WTC11 (cell line): ENCODE measurements around the gene TTLL10. TPM values are rescaled to one million over a fixed set of nuclear protein-coding genes. Genes with fewer than 3 reads are reported as not detected.
"Not testable (repeated sequence)": the region's sequence is repeated elsewhere in the genome, so short reads cannot be mapped to it uniquely, and the experiment has no call there.

ENCODE experiments used
- ATAC-seq: fragments of 200-7000 bp; cut with Tn5 transposase; 2 replicates; pipeline ENCODE4 v1.10.0; 2021; ENCODE audit warnings: mild to moderate bottlenecking, moderate library complexity
- CTCF ChIA-PET: fragments of 300-600 bp; sonication (Branson Sonifier 250); formaldehyde crosslinking; loops from one replicate; lab custom pipeline; 2021; ENCODE audit warnings: antibody characterized with exemption; lab: Charles Lee
- POLR2A ChIA-PET: fragments of 350-600 bp; sonication (Branson Sonifier 250); formaldehyde crosslinking; loops from one replicate; lab custom pipeline; 2021; ENCODE audit warnings: antibody characterized with exemption; lab: Charles Lee
- DNase-seq: peaks from one replicate; pipeline ENCODE4 v3.0.0; 2021; ENCODE audit warnings: low spot score
- H3K27ac Mint-ChIP-seq: 2 replicates; pipeline ENCODE4 v1.8.0; 2021; ENCODE audit warnings: mixed read lengths
- H3K27me3 Mint-ChIP-seq: 2 replicates; pipeline ENCODE4 v1.8.0; 2021; ENCODE audit warnings: low read depth, mild to moderate bottlenecking, moderate library complexity, mixed read lengths
- H3K36me3 Mint-ChIP-seq: 2 replicates; pipeline ENCODE4 v1.8.0; 2021; ENCODE audit warnings: mixed read lengths
- H3K4me1 Mint-ChIP-seq: 2 replicates; pipeline ENCODE4 v1.8.0; 2022; ENCODE audit warnings: mixed read lengths
- H3K4me3 Mint-ChIP-seq: 2 replicates; pipeline ENCODE4 v1.8.0; 2021; ENCODE audit warnings: mild to moderate bottlenecking, moderate library complexity, mixed read lengths
- H3K9me3 Mint-ChIP-seq: 2 replicates; pipeline ENCODE4 v1.8.0; 2021; ENCODE audit warnings: mixed read lengths
- ARID4B ChIP-seq: sonication (generic); formaldehyde crosslinking; IDR thresholded peaks from 2 replicates; pipeline ENCODE4 v1.8.0; 2023; ENCODE audit warnings: missing genetic modification reagents, mild to moderate bottlenecking, borderline replicate concordance
- ATF3 ChIP-seq: sonication (generic); formaldehyde crosslinking; conservative IDR thresholded peaks from 2 replicates; pipeline ENCODE4 v1.8.1; 2022; ENCODE audit warnings: mild to moderate bottlenecking, missing genetic modification reagents
- CREM ChIP-seq: sonication (generic); formaldehyde crosslinking; IDR thresholded peaks from 2 replicates; pipeline ENCODE4 v1.8.1; 2022; ENCODE audit warnings: mild to moderate bottlenecking, missing genetic modification reagents, moderate library complexity
- E2F4 ChIP-seq: sonication (generic); formaldehyde crosslinking; IDR thresholded peaks from 2 replicates; pipeline ENCODE4 v1.8.1; 2022; ENCODE audit warnings: low read depth, mild to moderate bottlenecking, moderate library complexity, missing genetic modification reagents, borderline replicate concordance
- ELF4 ChIP-seq: sonication (generic); formaldehyde crosslinking; IDR thresholded peaks from 2 replicates; pipeline ENCODE4 v1.8.1; 2022; ENCODE audit warnings: low read depth, mild to moderate bottlenecking, moderate library complexity, missing genetic modification reagents
- GRHL2 ChIP-seq: fragments of 250-450 bp; sonication (Bioruptor Pico); IDR thresholded peaks from 2 replicates; pipeline ENCODE4 v1.8.0; 2022; ENCODE audit warnings: mild to moderate bottlenecking, moderate library complexity; ENCODE audit not compliant: insufficient replicate concordance, severe bottlenecking
- IRF2 ChIP-seq: sonication (generic); formaldehyde crosslinking; IDR thresholded peaks from 2 replicates; pipeline ENCODE4 v1.8.0; 2022; ENCODE audit warnings: low read depth, missing genetic modification reagents, borderline replicate concordance
- MLX ChIP-seq: sonication (generic); formaldehyde crosslinking; IDR thresholded peaks from 2 replicates; pipeline ENCODE4 v1.8.1; 2023; ENCODE audit warnings: mild to moderate bottlenecking, missing genetic modification reagents, moderate library complexity
- MYBL2 ChIP-seq: sonication (generic); formaldehyde crosslinking; IDR thresholded peaks from 2 replicates; pipeline ENCODE4 v1.8.1; 2023; ENCODE audit warnings: mild to moderate bottlenecking, moderate library complexity, missing genetic modification reagents
- OVOL2 ChIP-seq: fragments of 250-450 bp; sonication (Bioruptor Pico); IDR thresholded peaks from 2 replicates; pipeline ENCODE4 v1.9.0; 2021; ENCODE audit warnings: mild to moderate bottlenecking, borderline replicate concordance
- RELA ChIP-seq: sonication (generic); formaldehyde crosslinking; IDR thresholded peaks from 2 replicates; pipeline ENCODE4 v1.8.1; 2022; ENCODE audit warnings: missing genetic modification reagents, mild to moderate bottlenecking, borderline replicate concordance
- SP1 ChIP-seq: sonication (generic); formaldehyde crosslinking; conservative IDR thresholded peaks from 2 replicates; pipeline ENCODE4 v1.8.1; 2022; ENCODE audit warnings: missing genetic modification reagents
- TEAD1 ChIP-seq: sonication (generic); formaldehyde crosslinking; IDR thresholded peaks from 2 replicates; pipeline ENCODE4 v1.8.0; 2022; ENCODE audit warnings: mild to moderate bottlenecking, missing genetic modification reagents
- ZBTB21 ChIP-seq: sonication (generic); formaldehyde crosslinking; IDR thresholded peaks from 2 replicates; pipeline ENCODE4 v1.8.1; 2023; ENCODE audit warnings: mild to moderate bottlenecking, missing genetic modification reagents, borderline replicate concordance
- ZNF232 ChIP-seq: sonication (generic); formaldehyde crosslinking; IDR thresholded peaks from 2 replicates; pipeline ENCODE4 v1.8.0; 2022; ENCODE audit warnings: mild to moderate bottlenecking, missing genetic modification reagents
- ZNF281 ChIP-seq: sonication (generic); formaldehyde crosslinking; IDR thresholded peaks from 2 replicates; pipeline ENCODE4 v1.8.0; 2023; ENCODE audit warnings: mild to moderate bottlenecking, missing genetic modification reagents
- ZNF423 ChIP-seq: fragments of 250-450 bp; sonication (Bioruptor Pico); IDR thresholded peaks from 2 replicates; pipeline ENCODE4 v2.1.2; 2022; ENCODE audit warnings: mild to moderate bottlenecking, moderate library complexity
- total RNA-seq: library from RNA; stranded (reverse); gene quantifications from 3 replicates; pipeline ENCODE4 v1.2.3, GENCODE V29; 2021

Gene TTLL10
- total RNA-seq, 1 experiment from 2014 or later: 1.1 TPM

- ChIA-PET CTCF (no interaction called here), POLR2A (interaction anchor here (0.5 kb wide), 1 partner anchor 755 kb away, joined by 5 read pairs; no protein-coding TSS in a partner anchor)
- ATAC-seq (no peak), DNase-seq (no peak)
- Mint-ChIP-seq H3K9me3 (no peaks in the 10 kb centered on the region), H3K27ac (no peak overlapping the region), H3K27me3 (no peaks in the 10 kb centered on the region; the same call in 1 of the 2 replicates), H3K4me3 (no peak overlapping the region), H3K36me3 (no peaks in the 10 kb centered on the region), H3K4me1 (peaks cover 8% of the 10 kb centered on the region; the same call in 1 of the 2 replicates)
- TF ChIP-seq ATF3 (CRISPR knock-in tag) (no peak), OVOL2 (CRISPR knock-in tag) (no peak), GRHL2 (CRISPR knock-in tag) (no peak), IRF2 (CRISPR knock-in tag) (no peak), CREM (CRISPR knock-in tag) (no peak), ZNF281 (no peak)
Measured at GRCh38 chr1:1141244-1141910, 32.3 kb upstream of the TTLL10 start.

- CTCF ChIA-PET: no interaction called here
- Mint-ChIP-seq H3K36me3 (no peaks in the 10 kb centered on the region), H3K27me3 (no peaks in the 10 kb centered on the region; the same call in 1 of the 2 replicates), H3K27ac (no peak overlapping the region), H3K4me1 (peaks cover 8% of the 10 kb centered on the region; the same call in 1 of the 2 replicates), H3K9me3 (no peaks in the 10 kb centered on the region), H3K4me3 (no peak overlapping the region)
- DNase-seq: no peak
- POLR2A ChIA-PET: no interaction called here
- ATAC-seq: no peak
- TF ChIP-seq TEAD1 (CRISPR knock-in tag) (no peak), E2F4 (CRISPR knock-in tag) (no peak), MLX (no peak)
Measured at GRCh38 chr1:1141911-1142250, 31.8 kb upstream of the TTLL10 start.

GRCh38 chr1:1142352-1142751, 31.3 kb upstream of the TTLL10 start:
- H3K27ac Mint-ChIP-seq, POLR2A ChIA-PET, DNase-seq, H3K9me3 Mint-ChIP-seq, H3K4me1 Mint-ChIP-seq, ATAC-seq, H3K36me3 Mint-ChIP-seq, H3K27me3 Mint-ChIP-seq, H3K4me3 Mint-ChIP-seq: not testable (repeated sequence)
- CTCF ChIA-PET: interaction anchor here (0.7 kb wide), 1 partner anchor 78 kb away, joined by 3 read pairs; no protein-coding TSS in a partner anchor

- no peaks in the 10 kb centered on the region; the same call in 1 of the 2 replicates for H3K27me3 Mint-ChIP-seq
- peaks cover 6% of the 10 kb centered on the region; the same call in 1 of the 2 replicates for H3K4me1 Mint-ChIP-seq
- no peaks in the 10 kb centered on the region for H3K36me3 Mint-ChIP-seq
- ChIA-PET CTCF (interaction anchor here (0.7 to 1.4 kb wide), 2 partner anchors 31 to 79 kb away, joined by 3 read pairs; partner anchors contain the start of gene TTLL10), POLR2A (no interaction called here)
- no peaks in the 10 kb centered on the region for H3K9me3 Mint-ChIP-seq
- H3K4me3 Mint-ChIP-seq: no peak overlapping the region
- DNase-seq (no peak), ATAC-seq (no peak)
- H3K27ac Mint-ChIP-seq: no peak overlapping the region
- no peak for TF ChIP-seq ARID4B
- no peak for TF ChIP-seq RELA (CRISPR knock-in tag)
- no peak for TF ChIP-seq ZBTB21 (CRISPR knock-in tag)
- TF ChIP-seq SP1 (CRISPR knock-in tag): no peak
- TF ChIP-seq ZNF423: no peak
- no peak for TF ChIP-seq ZNF232 (CRISPR knock-in tag)
- no peak for TF ChIP-seq MYBL2 (CRISPR knock-in tag)
- TF ChIP-seq ELF4 (CRISPR knock-in tag): no peak
Measured at GRCh38 chr1:1142844-1143243, 30.8 kb upstream of the TTLL10 start.
